GM20000 (cell line): ENCODE measurements around the gene RPL19.
A peak's percentile ranks its signal among the peaks of the same experiment; 100 is the strongest.
"Not testable (repeated sequence)": the region's sequence is repeated elsewhere in the genome, so short reads cannot be mapped to it uniquely, and the experiment has no call there.

Experiments
- DNase-seq: peaks from one replicate; pipeline ENCODE4 v3.0.0; 2012; ENCODE audit warnings: low spot score
- CTCF ChIP-seq: IDR thresholded peaks from 2 replicates; pipeline ENCODE4 v1.5.1; 2012; ENCODE audit warnings: mild to moderate bottlenecking, control low read depth; ENCODE audit errors: extremely low read depth, missing control alignments

Gene RPL19

GRCh38 chr17:39239640-39240314 lies 39.7 kb downstream of the RPL19 start:
- peak; percentile 70 for DNase-seq
- TF ChIP-seq CTCF, result peak; percentile 79

GRCh38 chr17:39240631-39241030 lies 40.5 kb downstream of the RPL19 start:
- TF ChIP-seq CTCF, result no peak
- no peak for DNase-seq

GRCh38 chr17:39243155-39243554 lies 43.1 kb downstream of the RPL19 start:
- no peak for TF ChIP-seq CTCF
- DNase-seq, result no peak

- TF ChIP-seq CTCF, result no peak
- DNase-seq, result no peak
Observed at GRCh38 chr17:39244016-39244599, 44.0 kb downstream of the RPL19 start.

- TF ChIP-seq CTCF, result peak; percentile 96
- peak; percentile 77 for DNase-seq
Observed at GRCh38 chr17:39244600-39245570, 44.8 kb downstream of the RPL19 start.

- no peak for DNase-seq
- TF ChIP-seq CTCF, result no peak
Observed at GRCh38 chr17:39246274-39246673, 46.2 kb downstream of the RPL19 start.

- not testable (repeated sequence) for DNase-seq
Observed at GRCh38 chr17:39250076-39250475, 50.0 kb downstream of the RPL19 start.
